Activated CD4-positive, CD25-positive, alpha-beta regulatory T cell treated with anti-CD3 and anti-CD28 coated beads, Interleukin-2, amount 50 U/mL, for 24 hours (primary cell): ENCODE data around the gene COL27A1.

ENCODE experiments used
- ATAC-seq, 2 donors: fragments of 150-1000 bp; cut with Tn5 transposase; one replicate each; pipeline ENCODE4 v1.10.0; 2021; ENCODE audit warnings: mild to moderate bottlenecking in 1 of 2, moderate library complexity in 1 of 2

Gene COL27A1

GRCh38 chr9:114275246-114276004 lies 120.1 kb downstream of the COL27A1 start:
- no peak for ATAC-seq

DNA sequence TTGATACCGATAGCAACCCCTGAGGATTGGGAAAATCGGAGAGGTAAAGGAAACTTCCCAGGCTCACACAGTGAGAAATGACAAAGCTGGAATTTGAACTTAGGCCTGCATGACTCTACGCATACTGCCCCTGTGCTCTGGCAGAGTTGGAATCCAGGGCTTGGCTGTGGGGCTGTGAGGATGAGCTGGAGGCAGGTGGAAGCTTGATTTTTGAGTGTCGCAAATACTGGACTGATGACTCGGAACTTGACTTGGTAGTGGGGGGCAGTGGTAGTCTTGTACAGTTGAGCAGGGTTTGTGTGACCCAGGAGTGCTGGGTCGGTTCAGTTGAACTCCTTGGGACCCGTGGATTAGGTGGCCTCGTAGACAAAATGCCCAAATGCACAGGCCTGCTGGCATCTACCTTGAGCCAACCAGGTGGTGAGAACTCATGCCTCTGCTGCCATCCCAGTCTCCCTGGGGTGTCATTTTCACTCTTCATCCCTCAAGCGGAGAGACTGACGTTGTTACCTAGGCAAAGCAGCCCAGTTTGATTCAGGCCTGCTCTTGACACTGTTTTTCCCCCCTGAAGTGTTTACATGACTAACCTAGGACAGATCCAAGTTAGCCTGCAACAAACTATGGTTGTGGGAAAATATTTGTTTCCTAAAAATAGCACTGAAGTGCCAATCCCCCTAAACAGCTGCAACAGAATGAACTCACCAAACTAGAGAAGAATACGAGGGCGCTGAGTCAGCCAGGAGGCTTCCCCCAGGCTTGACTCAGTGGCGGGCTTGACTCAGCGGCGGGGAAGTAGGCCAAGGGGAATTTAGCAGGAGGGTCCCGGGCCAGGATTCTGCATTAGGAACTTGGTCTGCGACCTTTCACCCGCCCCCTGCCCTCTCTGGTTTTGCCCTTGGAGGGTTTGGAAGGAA lies 121.8 kb downstream of the COL27A1 start:
- ATAC-seq = no peak

DNA sequence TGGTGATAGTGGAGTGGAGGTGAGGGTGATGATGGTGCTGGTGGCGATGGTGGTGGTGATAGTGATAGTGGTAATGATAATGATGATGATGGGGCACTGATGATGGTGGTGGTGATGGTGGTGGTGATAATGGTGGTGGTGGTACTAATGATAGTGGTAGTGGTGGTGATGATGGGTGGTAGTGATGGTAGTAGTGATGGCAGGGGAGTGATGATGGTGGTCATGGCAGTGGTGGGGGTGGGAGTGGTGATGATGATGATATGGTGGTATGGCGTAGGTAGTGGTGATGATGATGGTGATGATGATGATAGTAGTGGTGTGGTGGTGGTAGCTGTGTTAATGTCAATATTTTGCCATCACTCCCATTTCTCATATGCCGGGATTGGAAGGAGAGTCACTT lies 123.0 kb downstream of the COL27A1 start:
- no peak for ATAC-seq

DNA sequence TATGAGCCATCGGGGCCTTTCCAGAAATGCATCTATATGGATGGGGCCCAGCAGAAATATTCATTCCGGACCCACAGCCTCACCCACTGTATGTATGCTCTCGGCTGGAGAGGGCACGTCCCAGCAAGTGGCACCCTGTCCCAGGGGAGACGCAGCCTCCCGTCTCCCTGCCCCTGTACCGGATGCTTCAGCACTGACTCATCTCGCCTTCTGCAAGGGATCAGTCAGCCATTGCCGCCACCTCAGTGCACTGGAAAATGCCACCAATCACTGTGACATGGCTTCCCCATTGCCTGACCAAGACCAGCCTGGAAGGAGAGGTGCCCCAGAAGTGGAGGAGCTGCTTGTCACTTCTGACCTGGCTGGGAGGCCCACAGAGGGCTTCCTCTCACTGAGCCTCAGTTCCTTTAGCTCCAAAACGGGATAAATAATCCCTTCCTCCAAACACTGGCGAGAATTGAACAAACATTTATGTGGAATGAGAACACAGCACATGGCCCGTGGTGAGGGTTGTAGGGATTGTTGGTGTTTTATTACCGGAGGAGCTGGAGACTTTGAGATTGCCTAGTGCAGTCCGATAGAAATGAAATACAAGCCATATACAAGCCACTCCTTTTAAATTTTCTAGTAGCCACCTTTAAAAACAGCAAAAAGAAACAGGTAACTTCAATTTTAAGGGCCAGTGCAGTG lies 123.7 kb downstream of the COL27A1 start:
- no peak for ATAC-seq

GRCh38 chr9:114279693-114280092 lies 124.4 kb downstream of the COL27A1 start:
- ATAC-seq = no peak

DNA sequence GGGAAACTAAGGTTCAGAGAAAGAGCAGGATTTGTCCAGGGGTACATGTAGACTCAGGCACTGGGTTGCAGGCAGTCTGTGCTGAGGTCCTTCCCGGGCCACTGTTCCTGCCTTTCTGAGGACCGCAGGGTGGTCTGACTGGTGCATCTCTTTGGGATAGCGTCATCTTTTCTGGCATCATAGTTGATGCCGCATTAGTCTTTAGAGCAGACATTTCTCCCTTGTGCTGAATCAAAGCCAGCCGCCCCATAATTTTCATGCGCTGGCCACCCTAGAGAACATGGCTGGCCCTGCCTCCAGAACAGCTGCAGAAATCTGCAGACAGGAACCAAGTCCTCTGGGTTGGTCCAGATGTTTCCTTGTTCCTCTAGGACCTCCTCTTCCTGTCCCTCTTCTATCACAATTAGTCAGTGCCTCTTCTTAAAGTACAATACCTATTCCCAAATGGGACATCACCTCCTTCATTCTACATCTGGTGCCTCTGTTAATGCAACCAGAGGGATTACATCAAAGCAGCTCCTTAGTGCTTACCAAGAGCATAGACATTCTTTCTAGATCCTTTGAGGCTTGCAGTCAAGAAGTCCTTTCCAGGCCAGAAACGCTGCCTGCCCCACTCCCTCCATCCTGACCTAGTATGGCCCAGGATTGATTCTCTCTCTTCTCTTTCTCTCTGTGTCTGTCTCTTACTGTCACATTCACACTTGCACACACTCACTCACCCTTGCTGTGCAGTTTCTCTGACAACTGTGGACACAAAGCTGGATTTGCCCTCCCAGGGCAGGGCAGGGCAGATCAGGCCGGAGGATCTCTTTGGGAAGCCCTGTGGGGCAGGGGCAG lies 125.5 kb downstream of the COL27A1 start:
- no peak for ATAC-seq

- ATAC-seq = no peak
These were observed 126.3 kb downstream of the COL27A1 start for GRCh38 chr9:114281473-114282103.

DNA sequence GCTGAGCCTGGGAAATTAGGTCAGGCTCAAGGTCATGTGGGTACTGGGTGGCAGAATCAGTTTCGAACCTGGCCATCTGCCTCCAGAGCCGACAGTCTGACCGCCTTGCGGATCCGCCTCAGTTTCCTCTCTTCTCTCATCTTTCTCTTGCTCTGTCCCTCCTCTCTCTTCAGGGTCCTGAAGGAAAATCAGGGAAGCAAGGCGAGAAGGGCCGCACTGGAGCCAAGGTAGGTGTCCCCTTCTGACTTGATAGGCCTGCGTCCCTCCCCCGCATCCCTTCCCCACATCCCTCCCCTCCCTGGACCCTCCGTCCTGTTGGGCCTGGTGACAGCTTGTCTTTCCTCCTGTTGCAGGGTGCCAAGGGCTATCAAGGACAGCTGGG lies 126.8 kb downstream of the COL27A1 start:
- no peak for ATAC-seq

- no peak for ATAC-seq
These were observed 127.2 kb downstream of the COL27A1 start for GRCh38 chr9:114282507-114282906.

GRCh38 chr9:114282926-114283325 lies 127.6 kb downstream of the COL27A1 start:
- peak in 1 of 2 donors; percentile 48 for ATAC-seq

GRCh38 chr9:114283551-114284111 lies 128.3 kb downstream of the COL27A1 start:
- ATAC-seq = no peak

- ATAC-seq = no peak
These were observed 129.2 kb downstream of the COL27A1 start for GRCh38 chr9:114284316-114285060.

DNA sequence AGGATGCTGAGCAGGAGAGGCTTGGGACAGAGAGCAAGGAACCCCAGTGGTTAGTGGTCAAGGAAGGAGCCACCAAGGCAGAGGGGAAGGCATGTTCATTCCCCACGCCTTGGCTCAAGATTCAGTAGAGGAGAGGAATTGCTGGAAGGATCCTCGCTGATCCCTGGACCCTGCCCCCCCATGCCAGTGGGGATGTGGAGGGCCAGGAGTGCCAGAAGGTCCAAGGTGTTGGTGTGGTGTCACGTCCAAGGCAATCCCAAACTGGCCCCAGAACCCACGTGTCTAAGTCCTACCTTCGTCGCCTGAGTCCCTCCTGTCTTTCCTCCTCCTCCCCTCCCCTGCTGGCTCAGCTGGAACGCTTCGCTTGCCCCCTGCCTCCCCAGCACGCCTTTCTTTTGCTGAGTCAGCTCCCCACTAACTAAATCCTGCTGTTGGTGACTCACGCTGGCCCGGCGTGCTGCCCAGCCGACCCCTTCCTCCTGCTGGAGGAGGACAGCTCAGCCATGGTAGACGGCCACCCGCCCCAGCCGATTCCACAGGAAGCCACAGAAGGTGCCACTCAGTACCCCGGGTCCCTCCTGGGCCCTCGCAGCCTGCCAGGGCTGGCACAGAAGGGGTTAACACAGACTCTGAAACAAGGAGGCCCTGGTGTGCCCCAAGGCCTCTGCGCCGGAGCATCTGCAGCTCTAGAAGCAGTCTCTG lies 130.0 kb downstream of the COL27A1 start:
- ATAC-seq = no peak

DNA sequence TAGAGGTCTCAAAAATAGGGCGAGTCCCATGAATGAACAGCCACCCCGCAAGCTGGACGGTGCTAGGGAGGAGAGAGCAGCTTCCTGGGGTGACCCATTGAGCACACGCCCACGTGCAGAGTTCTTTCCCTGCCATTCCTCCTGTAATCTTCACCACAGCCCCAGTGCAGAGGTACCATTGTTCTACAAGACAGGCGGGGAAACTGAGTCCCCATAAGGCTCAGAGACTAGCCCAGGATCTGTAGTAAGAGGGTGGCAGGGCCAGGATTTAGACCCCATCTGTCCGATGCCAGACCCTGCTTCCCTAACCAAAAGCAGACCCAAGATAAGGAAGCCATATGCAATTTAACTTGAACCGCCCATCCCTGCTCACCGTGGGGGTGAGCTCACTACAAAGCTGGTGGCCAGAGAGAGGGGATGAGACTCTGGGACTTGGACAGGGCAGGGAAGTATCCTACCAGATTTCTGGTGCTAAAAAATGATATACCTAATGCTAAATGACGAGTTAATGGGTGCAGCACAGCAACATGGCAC lies 130.9 kb downstream of the COL27A1 start:
- no peak for ATAC-seq

GRCh38 chr9:114287001-114287762 lies 131.8 kb downstream of the COL27A1 start:
- no peak for ATAC-seq

DNA sequence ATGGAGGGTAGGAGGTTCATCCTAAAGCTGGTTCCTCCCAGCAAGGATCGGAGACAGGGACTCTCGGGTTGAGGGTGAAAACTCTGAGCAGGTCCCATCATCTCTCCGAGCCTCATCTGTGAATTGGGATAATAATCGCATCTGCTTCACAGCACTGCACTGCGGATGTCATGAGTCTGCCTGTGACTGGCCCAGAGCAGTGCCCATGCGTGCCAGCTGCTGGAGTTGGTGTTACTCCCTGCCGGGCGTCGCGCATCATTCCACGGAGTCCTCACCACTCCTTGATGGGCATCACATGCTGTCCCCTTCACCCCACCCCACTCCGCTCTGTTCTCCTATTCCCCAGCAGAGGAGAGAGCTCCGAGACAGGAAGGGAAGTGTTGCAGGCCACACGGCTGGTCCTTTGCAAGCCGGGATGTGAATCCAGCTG lies 132.4 kb downstream of the COL27A1 start:
- no peak for ATAC-seq

GRCh38 chr9:114288193-114289091 lies 133.1 kb downstream of the COL27A1 start:
- ATAC-seq = no peak

GRCh38 chr9:114289106-114289505 lies 133.8 kb downstream of the COL27A1 start:
- ATAC-seq = no peak
